PFSK-1 (cell line): ENCODE results near the gene PRPF38A.

Source experiments
- POLR2AphosphoS5 ChIP-seq: IDR thresholded peaks from 2 replicates; pipeline ENCODE4 v1.6.1; 2012; ENCODE audit warnings: low read depth, mild to moderate bottlenecking, control low read depth, low read length, moderate library complexity
- SIN3A ChIP-seq: IDR thresholded peaks from 2 replicates; pipeline ENCODE4 v1.6.1; 2012; ENCODE audit warnings: mild to moderate bottlenecking, low read length, moderate library complexity, borderline replicate concordance; ENCODE audit not compliant: insufficient read depth
- TAF1 ChIP-seq: IDR thresholded peaks from 2 replicates; pipeline ENCODE4 v1.6.1; 2012; ENCODE audit warnings: low read length, control low read depth, borderline replicate concordance; ENCODE audit not compliant: insufficient read depth

GRCh38 chr1:52439976-52440375 lies 35.6 kb downstream of the PRPF38A start:
- TF ChIP-seq SIN3A, result no peak
- TF ChIP-seq TAF1, result no peak
- no peak for TF ChIP-seq POLR2AphosphoS5
